ENCODE measurements around the gene SLC12A4. TPM values are rescaled to one million over a fixed set of nuclear protein-coding genes. Genes with fewer than 3 reads are reported as not detected.
"Not testable (repeated sequence)": the region's sequence is repeated elsewhere in the genome, so short reads cannot be mapped to it uniquely, and the experiment has no call there.

Gene SLC12A4
- total RNA-seq, 1 donor from 2014 or later = 8.8 TPM

DNA sequence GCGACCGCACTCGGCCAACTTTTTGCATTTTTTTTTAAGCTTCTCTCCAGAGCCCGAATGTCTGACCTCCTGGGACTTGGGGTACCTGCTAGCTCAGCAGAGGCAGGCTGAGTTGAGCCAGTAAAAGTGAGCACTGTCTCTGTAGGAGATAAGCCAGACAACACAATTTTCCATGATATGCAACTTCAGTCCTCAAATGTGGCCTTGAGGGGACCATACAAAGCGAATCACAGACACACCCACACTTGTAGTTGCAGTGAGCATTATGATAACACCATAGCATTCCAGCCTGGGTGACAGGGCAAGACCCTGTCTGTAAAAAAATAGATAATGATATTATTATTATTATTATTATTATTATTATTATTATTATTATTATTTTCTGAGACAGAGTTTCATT is 28.2 kb upstream of the SLC12A4 start:
- H3K36me3 Mint-ChIP-seq = no peaks in the 10 kb centered on the region
- peaks cover 12% of the 10 kb centered on the region for H3K27me3 ChIP-seq
- H3K4me1 Mint-ChIP-seq = peaks cover 3% of the 10 kb centered on the region
- no peak for DNase-seq (ENCODE audit: low spot score)
- peaks cover 10% of the 10 kb centered on the region for H3K27me3 Mint-ChIP-seq (ENCODE audit: insufficient read depth, low read depth)
- TF ChIP-seq CTCF (IDR thresholded peaks at IDR 0.05) = no peak
- no peak for TF ChIP-seq EZH2 (IDR thresholded peaks at IDR 0.05)
- TF ChIP-seq EZH2phosphoT487 (IDR thresholded peaks at IDR 0.05) = no peak
- no peak overlapping the region for H2AFZ ChIP-seq (replicated peaks)
- H3K9me3 ChIP-seq (ENCODE audit: low read depth) = no peaks in the 10 kb centered on the region
- H3K9me3 Mint-ChIP-seq = peaks cover 2% of the 10 kb centered on the region
- no peaks in the 10 kb centered on the region for H4K20me1 ChIP-seq (ENCODE audit: low read depth)
- no peak overlapping the region for H3K27ac ChIP-seq
- H3K36me3 ChIP-seq = no peaks in the 10 kb centered on the region
- no peaks in the 10 kb centered on the region for H3F3A ChIP-seq (ENCODE audit: low read depth)
- H3K79me2 ChIP-seq (ENCODE audit: low read depth) = no peaks in the 10 kb centered on the region
- no peak overlapping the region for H3K4me3 ChIP-seq
- H3K9ac ChIP-seq = no peak overlapping the region
- H3K4me3 Mint-ChIP-seq = no peak overlapping the region
- H3K27ac Mint-ChIP-seq = no peak overlapping the region
- no peaks in the 10 kb centered on the region for H3K4me1 ChIP-seq
- H3K4me2 ChIP-seq = no peak overlapping the region

GRCh38 chr16:67995423-67995822 is 27.0 kb upstream of the SLC12A4 start:
- H3K36me3 Mint-ChIP-seq = no peaks in the 10 kb centered on the region
- H3K4me3 Mint-ChIP-seq = no peak overlapping the region

DNA sequence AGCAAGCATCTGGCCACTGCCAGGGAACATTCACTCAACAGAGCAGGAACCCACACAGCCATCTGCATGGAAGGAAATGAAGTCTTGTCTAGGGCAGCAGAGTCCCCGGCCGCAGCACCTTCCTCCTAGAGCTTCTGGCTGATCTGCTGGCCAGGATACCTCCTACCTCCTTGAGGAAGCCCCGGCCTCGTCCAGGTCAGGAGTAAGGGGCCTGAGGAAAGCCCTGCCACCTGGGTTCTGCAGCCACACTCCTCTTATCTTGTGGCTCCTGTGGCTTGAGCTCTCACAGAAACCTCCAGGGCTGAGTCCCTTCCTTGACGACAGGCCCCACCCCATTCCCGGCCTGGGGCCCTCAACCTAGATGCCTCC is 25.6 kb upstream of the SLC12A4 start:
- not testable (repeated sequence) for H3K36me3 ChIP-seq; H3K4me1 ChIP-seq; H3K4me1 Mint-ChIP-seq; H3F3A ChIP-seq (ENCODE audit: low read depth); H3K4me3 ChIP-seq; H3K9ac ChIP-seq; DNase-seq (ENCODE audit: low spot score); H3K4me2 ChIP-seq; H3K79me2 ChIP-seq (ENCODE audit: low read depth); H3K27ac ChIP-seq; H4K20me1 ChIP-seq (ENCODE audit: low read depth); H3K27ac Mint-ChIP-seq; H3K36me3 Mint-ChIP-seq; H3K9me3 ChIP-seq (ENCODE audit: low read depth); H3K9me3 Mint-ChIP-seq
- H3K27me3 Mint-ChIP-seq (ENCODE audit: insufficient read depth, low read depth) = peaks cover 10% of the 10 kb centered on the region
- peak overlapping the region; percentile 81 for H2AFZ ChIP-seq (replicated peaks)
- H3K4me3 Mint-ChIP-seq = peak overlapping the region; percentile 46
- peaks cover 12% of the 10 kb centered on the region for H3K27me3 ChIP-seq

More at GRCh38 chr16:67995423-67995822, 27.0 kb upstream of the SLC12A4 start:
- H3K27me3 ChIP-seq = peaks cover 12% of the 10 kb centered on the region
- H3K79me2 ChIP-seq (ENCODE audit: low read depth) = no peaks in the 10 kb centered on the region
- no peaks in the 10 kb centered on the region for H3K9me3 ChIP-seq (ENCODE audit: low read depth)
- no peaks in the 10 kb centered on the region for H3K36me3 ChIP-seq
- no peak overlapping the region for H3K9ac ChIP-seq
- DNase-seq (ENCODE audit: low spot score) = no peak
- H3F3A ChIP-seq (ENCODE audit: low read depth) = no peaks in the 10 kb centered on the region
- no peak overlapping the region for H3K27ac ChIP-seq
- no peaks in the 10 kb centered on the region for H3K4me1 ChIP-seq
- no peaks in the 10 kb centered on the region for H4K20me1 ChIP-seq (ENCODE audit: low read depth)
- H2AFZ ChIP-seq (replicated peaks) = no peak overlapping the region
- TF ChIP-seq EZH2phosphoT487 (IDR thresholded peaks at IDR 0.05) (no peak), CTCF (IDR thresholded peaks at IDR 0.05) (no peak), EZH2 (IDR thresholded peaks at IDR 0.05) (no peak)
- Mint-ChIP-seq H3K27ac (no peak overlapping the region), H3K9me3 (peaks cover 2% of the 10 kb centered on the region), H3K4me1 (peaks cover 3% of the 10 kb centered on the region), H3K27me3 (ENCODE audit: insufficient read depth, low read depth) (peaks cover 10% of the 10 kb centered on the region)
- no peak overlapping the region for H3K4me3 ChIP-seq
- H3K4me2 ChIP-seq = no peak overlapping the region

DNA sequence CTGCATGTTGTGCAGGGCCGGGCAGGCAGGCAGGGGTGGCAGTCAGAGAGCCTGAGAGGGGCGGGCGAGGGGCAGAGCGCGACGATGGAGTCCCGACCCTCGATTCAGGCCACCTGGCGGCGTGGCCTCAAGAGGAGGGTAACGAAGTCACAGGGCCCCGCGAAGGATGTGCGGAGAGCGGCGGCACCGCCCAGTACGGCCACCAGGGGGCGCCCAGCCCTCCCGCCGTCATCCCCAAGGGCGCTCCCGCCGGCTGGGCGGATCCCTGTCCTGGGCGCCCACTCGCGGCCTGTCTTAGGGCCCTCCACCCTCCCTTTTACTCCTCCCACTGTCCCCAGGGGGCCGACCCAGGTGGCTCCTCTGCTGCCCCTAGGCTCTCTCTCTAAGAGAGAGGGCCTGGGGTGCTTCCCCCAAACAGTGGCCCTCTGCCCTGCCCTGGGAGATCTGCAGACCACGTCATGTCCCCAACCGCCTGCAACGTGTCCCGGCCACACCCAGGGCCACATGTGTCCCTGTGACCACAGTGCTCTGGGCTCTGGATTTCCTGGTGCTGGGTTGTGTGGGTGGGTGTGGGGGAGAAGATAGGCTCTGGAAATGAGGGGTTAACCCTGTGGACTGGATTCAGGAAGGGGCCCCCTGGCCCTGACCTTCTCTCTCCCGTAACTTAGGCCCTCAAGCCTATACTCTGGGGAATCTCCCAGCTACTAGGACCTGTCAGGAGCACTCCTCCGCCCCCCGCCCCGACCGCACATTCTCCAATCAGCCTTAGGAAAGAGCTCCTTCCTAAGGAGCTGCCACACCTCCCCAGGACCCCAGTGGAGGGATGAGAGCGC is 25.0 kb upstream of the SLC12A4 start:
- Histone ChIP-seq H4K20me1 (ENCODE audit: low read depth) (no peaks in the 10 kb centered on the region), H3K79me2 (ENCODE audit: low read depth) (no peaks in the 10 kb centered on the region), H3K4me3 (no peak overlapping the region), H2AFZ (replicated peaks) (peak overlapping the region; percentile 81), H3K4me1 (no peaks in the 10 kb centered on the region), H3F3A (ENCODE audit: low read depth) (no peaks in the 10 kb centered on the region), H3K27me3 (peaks cover 12% of the 10 kb centered on the region), H3K9ac (no peak overlapping the region), H3K36me3 (no peaks in the 10 kb centered on the region), H3K4me2 (peak overlapping the region; percentile 26), H3K27ac (no peak overlapping the region), H3K9me3 (ENCODE audit: low read depth) (no peaks in the 10 kb centered on the region)
- H3K4me3 Mint-ChIP-seq = peak overlapping the region; percentile 46
- DNase-seq (ENCODE audit: low spot score) = peak; percentile 84
- no peak overlapping the region for H3K27ac Mint-ChIP-seq
- TF ChIP-seq EZH2 (IDR thresholded peaks at IDR 0.05) (no peak), CTCF (IDR thresholded peaks at IDR 0.05) (peak; percentile 92)
- no peaks in the 10 kb centered on the region for H3K36me3 Mint-ChIP-seq
- H3K4me1 Mint-ChIP-seq = no peaks in the 10 kb centered on the region
- H3K9me3 Mint-ChIP-seq = no peaks in the 10 kb centered on the region
- peaks cover 13% of the 10 kb centered on the region for H3K27me3 Mint-ChIP-seq (ENCODE audit: insufficient read depth, low read depth)

Data from neural progenitor cell (in vitro differentiated cells).